H1 (cell line): ENCODE measurements around the gene SYMPK. TPM values are rescaled to one million over a fixed set of nuclear protein-coding genes. Genes with fewer than 3 reads are reported as not detected.

ENCODE experiments used
- CBX5 ChIP-seq: fragments of 300-800, 300-1000 bp; sonication (generic); IDR thresholded peaks from 2 replicates; pipeline ENCODE4 v1.7.1; 2016; ENCODE audit warnings: antibody characterized with exemption, low read length, low read depth
- EZH2 ChIP-seq: fragments of 200-600 bp; sonication (generic); IDR thresholded peaks from 2 replicates; pipeline ENCODE4 v1.7.1; 2012; ENCODE audit warnings: low read depth, mild to moderate bottlenecking, moderate library complexity, low read length, inconsistent platforms; ENCODE audit not compliant: severe bottlenecking
- HDAC6 ChIP-seq: IDR thresholded peaks from one replicate; pipeline ENCODE4 v1.7.1; 2012; ENCODE audit warnings: low read depth, mild to moderate bottlenecking, inconsistent platforms, low read length, moderate library complexity
- MAFK ChIP-seq: IDR thresholded peaks from 2 replicates; pipeline ENCODE4 v1.6.1; 2012; ENCODE audit warnings: low read depth, mild to moderate bottlenecking, improper control_type of control experiment, low read length
- NANOG ChIP-seq: IDR thresholded peaks from 2 replicates; pipeline ENCODE4 v1.6.1; 2011; ENCODE audit warnings: low read length, low read depth, mild to moderate bottlenecking, inconsistent platforms; ENCODE audit not compliant: insufficient read depth, poor library complexity, severe bottlenecking
- TAF7 ChIP-seq: optimal IDR thresholded peaks from 2 replicates; pipeline ENCODE3; 2011; ENCODE audit warnings: low read depth, mild to moderate bottlenecking, inconsistent platforms, low read length, moderate library complexity, borderline replicate concordance
- YY1 ChIP-seq: IDR thresholded peaks from 2 replicates; pipeline ENCODE4 v1.6.1; 2011; ENCODE audit warnings: low read depth, mild to moderate bottlenecking, low read length
- polyA plus RNA-seq, 7 experiments: library from polyadenylated mRNA; depleted of rRNA in 3 of 7; stranded (reverse) in 5 of 7; unstranded in 2 of 7; fragments of >200 nt in 5 of 7; fragments of 200-250 nt in 2 of 7; gene quantifications; 1 replicate in 5 of 7; 2 replicates in 1 of 7; 4 replicates in 1 of 7; pipeline versions ENCODE4 v1.2.1 to v1.2.3, GENCODE V29; 2011 to 2013; ENCODE audit warnings: missing spikeins in 2 of 7, mixed read lengths in 2 of 7
- total RNA-seq: library from RNA; stranded (reverse); fragmentation: NEBNext Ultra II Directional; extraction: Animal tissue kit (Norgen Biotek cat#: 25700); gene quantifications from 2 replicates; pipeline ENCODE4 v1.2.1, GENCODE V29; 2021
- TF ChIP-seq, protein P1 (sequence below): fragments of 300-600 bp; sonication (generic); IDR thresholded peaks from 2 replicates; pipeline ENCODE4 v1.7.1; 2012; ENCODE audit warnings: low read length, moderate library complexity, mild to moderate bottlenecking, inconsistent platforms; ENCODE audit not compliant: insufficient replicate concordance

The SYMPK gene
- total and polyA plus RNA-seq, 2 of the 8 experiments (the other 6 are each of a cell fraction or from before 2014, with no cell fraction given) = 93.6 to 99.5 TPM

DNA sequence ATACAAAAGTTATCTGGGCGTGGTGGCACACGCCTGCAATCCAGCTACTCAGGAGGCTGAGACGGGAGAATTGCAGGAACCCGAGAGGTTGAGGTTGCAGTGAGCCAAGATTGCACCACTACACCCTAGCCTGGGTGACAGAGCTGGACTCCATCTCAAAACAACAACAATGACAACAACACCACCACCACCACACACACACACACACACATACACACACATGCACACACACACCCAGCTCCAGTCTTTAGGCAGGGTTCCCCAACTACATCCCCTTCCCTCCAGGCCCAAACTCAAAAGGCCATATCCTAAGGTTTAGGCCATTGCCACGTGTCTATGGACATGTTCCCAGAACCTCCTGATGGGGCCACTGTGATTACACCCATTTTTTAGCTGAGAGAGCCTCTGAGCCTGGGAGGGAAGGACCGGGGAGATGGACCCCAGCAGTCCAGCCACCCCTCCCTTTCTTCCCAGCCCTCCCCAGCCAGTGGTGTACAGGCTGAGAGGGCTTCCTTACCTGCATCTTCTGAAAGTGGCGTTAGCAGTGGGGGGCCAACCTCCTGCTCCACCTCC, 61.3 kb downstream of the SYMPK start (continued):
- TF ChIP-seq, protein P1, sequence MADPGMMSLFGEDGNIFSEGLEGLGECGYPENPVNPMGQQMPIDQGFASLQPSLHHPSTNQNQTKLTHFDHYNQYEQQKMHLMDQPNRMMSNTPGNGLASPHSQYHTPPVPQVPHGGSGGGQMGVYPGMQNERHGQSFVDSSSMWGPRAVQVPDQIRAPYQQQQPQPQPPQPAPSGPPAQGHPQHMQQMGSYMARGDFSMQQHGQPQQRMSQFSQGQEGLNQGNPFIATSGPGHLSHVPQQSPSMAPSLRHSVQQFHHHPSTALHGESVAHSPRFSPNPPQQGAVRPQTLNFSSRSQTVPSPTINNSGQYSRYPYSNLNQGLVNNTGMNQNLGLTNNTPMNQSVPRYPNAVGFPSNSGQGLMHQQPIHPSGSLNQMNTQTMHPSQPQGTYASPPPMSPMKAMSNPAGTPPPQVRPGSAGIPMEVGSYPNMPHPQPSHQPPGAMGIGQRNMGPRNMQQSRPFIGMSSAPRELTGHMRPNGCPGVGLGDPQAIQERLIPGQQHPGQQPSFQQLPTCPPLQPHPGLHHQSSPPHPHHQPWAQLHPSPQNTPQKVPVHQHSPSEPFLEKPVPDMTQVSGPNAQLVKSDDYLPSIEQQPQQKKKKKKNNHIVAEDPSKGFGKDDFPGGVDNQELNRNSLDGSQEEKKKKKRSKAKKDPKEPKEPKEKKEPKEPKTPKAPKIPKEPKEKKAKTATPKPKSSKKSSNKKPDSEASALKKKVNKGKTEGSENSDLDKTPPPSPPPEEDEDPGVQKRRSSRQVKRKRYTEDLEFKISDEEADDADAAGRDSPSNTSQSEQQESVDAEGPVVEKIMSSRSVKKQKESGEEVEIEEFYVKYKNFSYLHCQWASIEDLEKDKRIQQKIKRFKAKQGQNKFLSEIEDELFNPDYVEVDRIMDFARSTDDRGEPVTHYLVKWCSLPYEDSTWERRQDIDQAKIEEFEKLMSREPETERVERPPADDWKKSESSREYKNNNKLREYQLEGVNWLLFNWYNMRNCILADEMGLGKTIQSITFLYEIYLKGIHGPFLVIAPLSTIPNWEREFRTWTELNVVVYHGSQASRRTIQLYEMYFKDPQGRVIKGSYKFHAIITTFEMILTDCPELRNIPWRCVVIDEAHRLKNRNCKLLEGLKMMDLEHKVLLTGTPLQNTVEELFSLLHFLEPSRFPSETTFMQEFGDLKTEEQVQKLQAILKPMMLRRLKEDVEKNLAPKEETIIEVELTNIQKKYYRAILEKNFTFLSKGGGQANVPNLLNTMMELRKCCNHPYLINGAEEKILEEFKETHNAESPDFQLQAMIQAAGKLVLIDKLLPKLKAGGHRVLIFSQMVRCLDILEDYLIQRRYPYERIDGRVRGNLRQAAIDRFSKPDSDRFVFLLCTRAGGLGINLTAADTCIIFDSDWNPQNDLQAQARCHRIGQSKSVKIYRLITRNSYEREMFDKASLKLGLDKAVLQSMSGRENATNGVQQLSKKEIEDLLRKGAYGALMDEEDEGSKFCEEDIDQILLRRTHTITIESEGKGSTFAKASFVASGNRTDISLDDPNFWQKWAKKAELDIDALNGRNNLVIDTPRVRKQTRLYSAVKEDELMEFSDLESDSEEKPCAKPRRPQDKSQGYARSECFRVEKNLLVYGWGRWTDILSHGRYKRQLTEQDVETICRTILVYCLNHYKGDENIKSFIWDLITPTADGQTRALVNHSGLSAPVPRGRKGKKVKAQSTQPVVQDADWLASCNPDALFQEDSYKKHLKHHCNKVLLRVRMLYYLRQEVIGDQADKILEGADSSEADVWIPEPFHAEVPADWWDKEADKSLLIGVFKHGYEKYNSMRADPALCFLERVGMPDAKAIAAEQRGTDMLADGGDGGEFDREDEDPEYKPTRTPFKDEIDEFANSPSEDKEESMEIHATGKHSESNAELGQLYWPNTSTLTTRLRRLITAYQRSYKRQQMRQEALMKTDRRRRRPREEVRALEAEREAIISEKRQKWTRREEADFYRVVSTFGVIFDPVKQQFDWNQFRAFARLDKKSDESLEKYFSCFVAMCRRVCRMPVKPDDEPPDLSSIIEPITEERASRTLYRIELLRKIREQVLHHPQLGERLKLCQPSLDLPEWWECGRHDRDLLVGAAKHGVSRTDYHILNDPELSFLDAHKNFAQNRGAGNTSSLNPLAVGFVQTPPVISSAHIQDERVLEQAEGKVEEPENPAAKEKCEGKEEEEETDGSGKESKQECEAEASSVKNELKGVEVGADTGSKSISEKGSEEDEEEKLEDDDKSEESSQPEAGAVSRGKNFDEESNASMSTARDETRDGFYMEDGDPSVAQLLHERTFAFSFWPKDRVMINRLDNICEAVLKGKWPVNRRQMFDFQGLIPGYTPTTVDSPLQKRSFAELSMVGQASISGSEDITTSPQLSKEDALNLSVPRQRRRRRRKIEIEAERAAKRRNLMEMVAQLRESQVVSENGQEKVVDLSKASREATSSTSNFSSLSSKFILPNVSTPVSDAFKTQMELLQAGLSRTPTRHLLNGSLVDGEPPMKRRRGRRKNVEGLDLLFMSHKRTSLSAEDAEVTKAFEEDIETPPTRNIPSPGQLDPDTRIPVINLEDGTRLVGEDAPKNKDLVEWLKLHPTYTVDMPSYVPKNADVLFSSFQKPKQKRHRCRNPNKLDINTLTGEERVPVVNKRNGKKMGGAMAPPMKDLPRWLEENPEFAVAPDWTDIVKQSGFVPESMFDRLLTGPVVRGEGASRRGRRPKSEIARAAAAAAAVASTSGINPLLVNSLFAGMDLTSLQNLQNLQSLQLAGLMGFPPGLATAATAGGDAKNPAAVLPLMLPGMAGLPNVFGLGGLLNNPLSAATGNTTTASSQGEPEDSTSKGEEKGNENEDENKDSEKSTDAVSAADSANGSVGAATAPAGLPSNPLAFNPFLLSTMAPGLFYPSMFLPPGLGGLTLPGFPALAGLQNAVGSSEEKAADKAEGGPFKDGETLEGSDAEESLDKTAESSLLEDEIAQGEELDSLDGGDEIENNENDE = no peak
- TF ChIP-seq YY1 (no peak), EZH2 (no peak), HDAC6 (no peak), CBX5 (no peak), NANOG (no peak), MAFK (no peak), TAF7 (no peak)
